ENCODE data around the gene HHATL.

The HHATL gene

GRCh38 chr3:42705962-42706585, 3.5 kb upstream of the HHATL start:
- ChIA-PET POLR2A (no interaction called here), CTCF (interaction anchor here (0.9 kb wide), 1 partner anchor 38 kb away, joined by 3 read pairs; no protein-coding TSS in a partner anchor)
- no peak for DNase-seq (ENCODE audit: extremely low spot score)
- TF ChIP-seq FOXK2 (IDR thresholded peaks at IDR 0.05) (no peak), TARDBP (IDR thresholded peaks at IDR 0.05) (no peak), ELF4 (IDR thresholded peaks at IDR 0.05) (no peak), FOXA1 (IDR thresholded peaks at IDR 0.05) (no peak), LEF1 (IDR thresholded peaks at IDR 0.05; ENCODE audit: borderline replicate concordance) (no peak), SUZ12 (IDR thresholded peaks at IDR 0.05) (no peak), HDGF (IDR thresholded peaks at IDR 0.05; ENCODE audit: borderline replicate concordance) (no peak), L3MBTL2 (conservative IDR thresholded peaks at IDR 0.05) (no peak), CTBP1 (IDR thresholded peaks at IDR 0.05; ENCODE audit: borderline replicate concordance) (no peak), ZNF384 (IDR thresholded peaks at IDR 0.05) (no peak), ARNT (IDR thresholded peaks at IDR 0.05) (no peak), NFRKB (IDR thresholded peaks at IDR 0.05) (no peak), PKNOX1 (IDR thresholded peaks at IDR 0.05) (no peak), SP1 (IDR thresholded peaks at IDR 0.05) (no peak), BHLHE40 (IDR thresholded peaks at IDR 0.05; ENCODE audit: borderline replicate concordance) (no peak), FOXM1 (IDR thresholded peaks at IDR 0.05; ENCODE audit: borderline replicate concordance) (no peak)

GRCh38 chr3:42705058-42705767, 2.6 kb upstream of the HHATL start:
- no peak for DNase-seq (ENCODE audit: extremely low spot score)
- ChIA-PET CTCF (no interaction called here), POLR2A (no interaction called here)
- TF ChIP-seq ZNF384 (IDR thresholded peaks at IDR 0.05) = no peak
- no peak for TF ChIP-seq CTBP1 (IDR thresholded peaks at IDR 0.05; ENCODE audit: borderline replicate concordance)
- TF ChIP-seq ELF4 (IDR thresholded peaks at IDR 0.05) = no peak
- TF ChIP-seq TARDBP (IDR thresholded peaks at IDR 0.05) = no peak
- no peak for TF ChIP-seq HDGF (IDR thresholded peaks at IDR 0.05; ENCODE audit: borderline replicate concordance)

- ChIA-PET CTCF (no interaction called here), POLR2A (no interaction called here)
- no peak for DNase-seq (ENCODE audit: extremely low spot score)
- TF ChIP-seq ELF4 (IDR thresholded peaks at IDR 0.05) (no peak), SP1 (IDR thresholded peaks at IDR 0.05) (no peak), ARNT (IDR thresholded peaks at IDR 0.05) (no peak), ZNF384 (IDR thresholded peaks at IDR 0.05) (no peak), SUZ12 (IDR thresholded peaks at IDR 0.05) (no peak), FOXM1 (IDR thresholded peaks at IDR 0.05; ENCODE audit: borderline replicate concordance) (no peak), TARDBP (IDR thresholded peaks at IDR 0.05) (no peak), FOXK2 (IDR thresholded peaks at IDR 0.05) (no peak), NFRKB (IDR thresholded peaks at IDR 0.05) (no peak), CTBP1 (IDR thresholded peaks at IDR 0.05; ENCODE audit: borderline replicate concordance) (no peak), HDGF (IDR thresholded peaks at IDR 0.05; ENCODE audit: borderline replicate concordance) (no peak), LEF1 (IDR thresholded peaks at IDR 0.05; ENCODE audit: borderline replicate concordance) (no peak), BHLHE40 (IDR thresholded peaks at IDR 0.05; ENCODE audit: borderline replicate concordance) (no peak), FOXA1 (IDR thresholded peaks at IDR 0.05) (no peak)
These were observed 1.7 kb upstream of the HHATL start for GRCh38 chr3:42704136-42704841.

- no peak for DNase-seq (ENCODE audit: extremely low spot score)
- TF ChIP-seq LEF1 (IDR thresholded peaks at IDR 0.05; ENCODE audit: borderline replicate concordance) = no peak
- no peak for TF ChIP-seq FOXA1 (IDR thresholded peaks at IDR 0.05)
- no peak for TF ChIP-seq SP1 (IDR thresholded peaks at IDR 0.05)
- TF ChIP-seq CTBP1 (IDR thresholded peaks at IDR 0.05; ENCODE audit: borderline replicate concordance) = no peak
- no peak for TF ChIP-seq HDGF (IDR thresholded peaks at IDR 0.05; ENCODE audit: borderline replicate concordance)
- TF ChIP-seq NFRKB (IDR thresholded peaks at IDR 0.05) = no peak
- TF ChIP-seq ELF4 (IDR thresholded peaks at IDR 0.05) = no peak
- no peak for TF ChIP-seq L3MBTL2 (conservative IDR thresholded peaks at IDR 0.05)
- no peak for TF ChIP-seq ARNT (IDR thresholded peaks at IDR 0.05)
- TF ChIP-seq FOXK2 (IDR thresholded peaks at IDR 0.05) = no peak
- no peak for TF ChIP-seq SUZ12 (IDR thresholded peaks at IDR 0.05)
- no peak for TF ChIP-seq ZNF384 (IDR thresholded peaks at IDR 0.05)
- TF ChIP-seq PKNOX1 (IDR thresholded peaks at IDR 0.05) = no peak
- TF ChIP-seq BHLHE40 (IDR thresholded peaks at IDR 0.05; ENCODE audit: borderline replicate concordance) = no peak
- no peak for TF ChIP-seq FOXM1 (IDR thresholded peaks at IDR 0.05; ENCODE audit: borderline replicate concordance)
- no peak for TF ChIP-seq TARDBP (IDR thresholded peaks at IDR 0.05)
- ChIA-PET POLR2A (no interaction called here), CTCF (no interaction called here)
These were observed 1.1 kb upstream of the HHATL start for GRCh38 chr3:42703695-42704025.

- TF ChIP-seq ARNT (IDR thresholded peaks at IDR 0.05) (no peak), FOXK2 (IDR thresholded peaks at IDR 0.05) (no peak), FOXM1 (IDR thresholded peaks at IDR 0.05; ENCODE audit: borderline replicate concordance) (no peak), SP1 (IDR thresholded peaks at IDR 0.05) (no peak), NFRKB (IDR thresholded peaks at IDR 0.05) (no peak), PKNOX1 (IDR thresholded peaks at IDR 0.05) (no peak), HDGF (IDR thresholded peaks at IDR 0.05; ENCODE audit: borderline replicate concordance) (no peak), CTBP1 (IDR thresholded peaks at IDR 0.05; ENCODE audit: borderline replicate concordance) (no peak), BHLHE40 (IDR thresholded peaks at IDR 0.05; ENCODE audit: borderline replicate concordance) (no peak), ELF4 (IDR thresholded peaks at IDR 0.05) (no peak), SUZ12 (IDR thresholded peaks at IDR 0.05) (no peak), L3MBTL2 (conservative IDR thresholded peaks at IDR 0.05) (no peak), LEF1 (IDR thresholded peaks at IDR 0.05; ENCODE audit: borderline replicate concordance) (no peak), TARDBP (IDR thresholded peaks at IDR 0.05) (no peak), FOXA1 (IDR thresholded peaks at IDR 0.05) (no peak), ZNF384 (IDR thresholded peaks at IDR 0.05) (no peak)
- POLR2A ChIA-PET = no interaction called here
- CTCF ChIA-PET = no interaction called here
- DNase-seq (ENCODE audit: extremely low spot score) = no peak
These were observed 540 bp upstream of the HHATL start for GRCh38 chr3:42702982-42703694.
